GM12878 (cell line): ENCODE data around the gene CFAP65. TPM values are rescaled to one million over a fixed set of nuclear protein-coding genes. Genes with fewer than 3 reads are reported as not detected.

Source experiments
- ATAC-seq: fragments of 200-7000 bp; cut with Tn5 transposase; 3 replicates; pipeline ENCODE4 v1.9.1; 2020; ENCODE audit warnings: mild to moderate bottlenecking, moderate library complexity
- BruUV-seq: library from RNA; stranded (reverse); fragments of 400-500 nt; replicated peaks from 2 replicates; lab custom pipeline; 2021; lab: Mats Ljungman, UMichigan
- CTCF ChIA-PET: fragments of 300-600 bp; sonication (Branson Sonifier 250); formaldehyde crosslinking; extraction: SDS; loops from one replicate; lab custom pipeline; 2021; ENCODE audit warnings: inconsistent platforms; lab: Yijun Ruan, JAX
- POLR2A ChIA-PET: fragments of 350-600 bp; formaldehyde crosslinking; extraction: SDS; loops from one replicate; lab custom pipeline; 2021; ENCODE audit warnings: inconsistent platforms; lab: Charles Lee
- RAD21 ChIA-PET: fragments of 300-600 bp; sonication (Branson Sonifier 250); formaldehyde crosslinking; loops from one replicate; lab custom pipeline; 2023; ENCODE audit warnings: antibody characterized with exemption; ENCODE audit not compliant: unreplicated experiment; lab: Charles Lee
- SMC1A ChIA-PET: fragments of 300-600 bp; sonication (Branson Sonifier 250); formaldehyde crosslinking; loops from one replicate; lab custom pipeline; 2023; ENCODE audit not compliant: unreplicated experiment, uncharacterized antibody; lab: Charles Lee
- DNase-seq: peaks from one replicate; pipeline ENCODE4 v3.0.0-alpha.2; 2011; ENCODE audit warnings: low read depth, low spot score
- FAIRE-seq: peaks from 3 replicates; lab custom pipeline; 2011; peaks lifted over from hg19 to GRCh38; lab: Jason Lieb, UNC
- H2AFZ ChIP-seq: 2 replicates; pipeline ENCODE4 v1.6.0; 2011; ENCODE audit warnings: low read depth, low read length, control low read depth; ENCODE audit not compliant: control insufficient read depth
- H3K27ac ChIP-seq: 2 replicates; pipeline ENCODE4 v1.5.1; 2011; ENCODE audit warnings: control low read depth; ENCODE audit not compliant: control insufficient read depth, insufficient read depth
- H3K27me3 ChIP-seq, 2 experiments: replicated peaks in 1 of 2; 2 replicates each; pipeline versions ENCODE4 v1.6.0 to v1.6.1; 2011; ENCODE audit warnings: low read length in 1 of 2; ENCODE audit not compliant: control insufficient read depth in 2 of 2, insufficient read depth in 2 of 2
- H3K36me3 ChIP-seq, 2 experiments: 2 replicates each; pipeline ENCODE4 v1.5.1; 2011; ENCODE audit warnings: low read length in 1 of 2; ENCODE audit not compliant: control insufficient read depth in 2 of 2, insufficient read depth in 2 of 2
- H3K4me1 ChIP-seq: 2 replicates; pipeline ENCODE4 v1.6.1; 2011; ENCODE audit warnings: mild to moderate bottlenecking, low read length, moderate library complexity, mixed read lengths; ENCODE audit not compliant: control insufficient read depth, insufficient read depth
- H3K4me2 ChIP-seq: 2 replicates; pipeline ENCODE4 v1.6.0; 2011; ENCODE audit warnings: control low read depth; ENCODE audit not compliant: control insufficient read depth, insufficient read depth
- H3K4me3 ChIP-seq: fragments of 200-600 bp; sonication (generic); 2 replicates; pipeline ENCODE4 v1.5.1; 2016
- H3K79me2 ChIP-seq: 2 replicates; pipeline ENCODE4 v1.6.0; 2011; ENCODE audit warnings: low read length; ENCODE audit not compliant: control insufficient read depth, insufficient read depth
- H3K9ac ChIP-seq: 2 replicates; pipeline ENCODE4 v1.8.0; 2011; ENCODE audit warnings: low read length, control low read depth, mixed read lengths; ENCODE audit not compliant: control insufficient read depth, insufficient read depth
- H3K9me3 ChIP-seq: replicated peaks from 3 replicates; pipeline ENCODE4 v1.5.1; 2011; ENCODE audit warnings: mild to moderate bottlenecking, low read length; ENCODE audit not compliant: control insufficient read depth, insufficient read depth
- H4K20me1 ChIP-seq: 2 replicates; pipeline ENCODE4 v1.6.0; 2011; ENCODE audit not compliant: control insufficient read depth, insufficient read depth
- BHLHE40 ChIP-seq, 2 experiments: fragments of 450-650 bp in 1 of 2; IDR thresholded peaks; 2 replicates each; pipeline ENCODE4 v1.6.1; 2011 to 2017; ENCODE audit warnings: low read depth in 2 of 2, borderline replicate concordance in 1 of 2, improper control_type of control experiment in 1 of 2, low read length in 1 of 2, mild to moderate bottlenecking in 1 of 2
- CBFB ChIP-seq: IDR thresholded peaks from 2 replicates; pipeline ENCODE4 v1.6.1; 2016; ENCODE audit warnings: antibody characterized with exemption, low read depth
- CTCF ChIP-seq, 3 experiments: IDR thresholded peaks in 2 of 3; conservative IDR thresholded peaks in 1 of 3; 2 replicates each; pipeline ENCODE4 v1.5.1; 2011; ENCODE audit warnings: low read depth in 3 of 3, low read length in 3 of 3, mild to moderate bottlenecking in 3 of 3, control low read depth in 2 of 3, moderate library complexity in 2 of 3, inconsistent platforms in 1 of 3, mixed read lengths in 1 of 3; ENCODE audit not compliant: control insufficient read depth in 2 of 3, insufficient read depth in 1 of 3; ENCODE audit errors: extremely low read depth in 1 of 3
- EGR1 ChIP-seq, 2 experiments: IDR thresholded peaks; 1 replicate in 1 of 2; 2 replicates in 1 of 2; pipeline ENCODE4 v1.6.1; 2011 to 2012; ENCODE audit warnings: low read depth in 2 of 2, low read length in 2 of 2, borderline replicate concordance in 1 of 2, mild to moderate bottlenecking in 1 of 2, moderate library complexity in 1 of 2
- EZH2 ChIP-seq: IDR thresholded peaks from 2 replicates; pipeline ENCODE4 v1.6.1; 2012; ENCODE audit warnings: low read depth, mild to moderate bottlenecking, control low read depth, inconsistent platforms, low read length, borderline replicate concordance; ENCODE audit not compliant: control insufficient read depth
- FOXK2 ChIP-seq: fragments of 450-650 bp; IDR thresholded peaks from 2 replicates; pipeline ENCODE4 v1.6.1; 2017; ENCODE audit warnings: mild to moderate bottlenecking, moderate library complexity
- HCFC1 ChIP-seq: fragments of 150-350 bp; IDR thresholded peaks from 2 replicates; pipeline ENCODE4 v1.6.1; 2014; ENCODE audit warnings: low read length
- IRF4 ChIP-seq: IDR thresholded peaks from 2 replicates; pipeline ENCODE4 v1.6.1; 2011; ENCODE audit warnings: low read depth, low read length
- PML ChIP-seq: IDR thresholded peaks from 2 replicates; pipeline ENCODE4 v1.6.1; 2012; ENCODE audit warnings: low read length, inconsistent platforms
- POLR2AphosphoS2 ChIP-seq: IDR thresholded peaks from 2 replicates; pipeline ENCODE4 v1.6.1; 2011; ENCODE audit warnings: low read depth, mild to moderate bottlenecking, low read length, improper control_type of control experiment, moderate library complexity
- RUNX3 ChIP-seq: IDR thresholded peaks from 2 replicates; pipeline ENCODE4 v1.6.1; 2012; ENCODE audit warnings: low read length, inconsistent platforms
- WGBS: methylation state at CpG from one replicate; pipeline ENCODE4 v1.1.6; 2016; ENCODE audit warnings: low lambda C conversion rate; ENCODE audit not compliant: insufficient replicate concordance, insufficient coverage; ENCODE audit errors: missing lambda C conversion rate; 5-methylcytosine and 5-hydroxymethylcytosine counted together
- in situ Hi-C: fragments of 300-500 bp; cut with MboI; formaldehyde crosslinking; loops from 9 replicates; pipeline ENCODE4 v1.14.3; 2018; ENCODE audit warnings: mixed read lengths
- intact Hi-C: fragments of 100-400 bp; cut with micrococcal nuclease; formaldehyde crosslinking; loops from one replicate; pipeline ENCODE4 v1.14.2; 2022; ENCODE audit not compliant: unreplicated experiment
- polyA plus RNA-seq, 11 experiments: library from polyadenylated mRNA; depleted of rRNA in 4 of 11; unstranded in 6 of 11; stranded (reverse) in 5 of 11; fragments of >200 nt; fragmentation: Nextera tagmentation in 4 of 11; fragmentation: Illumina TruSeq in 1 of 11; extraction: Ambion mirVana in 4 of 11; extraction: Trizol in 1 of 11; gene quantifications; 1 replicate in 1 of 11; 2 replicates in 10 of 11; pipeline versions ENCODE4 v1.2.1 to v1.2.3, GENCODE V29; 2011 to 2016; ENCODE audit warnings: inconsistent platforms in 2 of 11, missing spikeins in 2 of 11, low read depth in 1 of 11
- total RNA-seq, 4 experiments: library from RNA; depleted of rRNA in 3 of 4; stranded (reverse); fragments of >200 nt in 3 of 4; fragmentation: Illumina TruSeq in 1 of 4; extraction: Trizol in 1 of 4; gene quantifications; 2 replicates each; pipeline versions ENCODE4 v1.2.1 to v1.2.3, GENCODE V29; 2013 to 2021
- TF ChIP-seq, protein P1 (sequence below): fragments of 450-650 bp; IDR thresholded peaks from 2 replicates; pipeline ENCODE4 v1.6.1; 2014; ENCODE audit warnings: mild to moderate bottlenecking
- TF ChIP-seq, protein P2 (sequence below): fragments of 450-650 bp; IDR thresholded peaks from 2 replicates; pipeline ENCODE4 v1.6.1; 2017; ENCODE audit warnings: mild to moderate bottlenecking, moderate library complexity
- TF ChIP-seq, protein P3 (sequence below): fragments of 450-650 bp; formaldehyde crosslinking; IDR thresholded peaks from 2 replicates; pipeline ENCODE4 v1.4.0; 2022; ENCODE audit warnings: mild to moderate bottlenecking, moderate library complexity

CFAP65 gene
- total and polyA plus RNA-seq, 10 of the 15 experiments (the other 5 are each of a cell fraction or from before 2014, with no cell fraction given): not detected

GRCh38 chr2:219079417-219079816, 38.1 kb upstream of the CFAP65 start:
- RAD21 ChIA-PET: interaction anchor here (2.1 kb wide), 1 partner anchor 40 kb away, joined by 4 read pairs; no protein-coding TSS in a partner anchor
- H3K27ac ChIP-seq: no peak overlapping the region
- H3K27me3 ChIP-seq: no peaks in the 10 kb centered on the region
- no peak for DNase-seq
- H3K4me1 ChIP-seq: peaks cover 6% of the 10 kb centered on the region
- SMC1A ChIA-PET: interaction anchor here (1.1 kb wide), 1 partner anchor 25 kb away, joined by 6 read pairs; no protein-coding TSS in a partner anchor
- WGBS: 75% methylated on average over 2 of the region's 2 CpGs
- no peaks in the 10 kb centered on the region for H3K9me3 ChIP-seq
- H3K4me2 ChIP-seq: no peak overlapping the region
- H3K4me3 ChIP-seq: no peak overlapping the region
- H4K20me1 ChIP-seq: no peaks in the 10 kb centered on the region
- peaks cover 0 to 5% of the 10 kb centered on the region in 2 experiments; a peak in 3 of 4 replicates for H3K36me3 ChIP-seq
- ATAC-seq: no peak
- BruUV-seq: no TSS peak
- no peak overlapping the region for H2AFZ ChIP-seq
- POLR2A ChIA-PET: no interaction called here
- in situ Hi-C loops (no loop called here), intact Hi-C loops (no loop called here)
- CTCF ChIA-PET: interaction anchor here (1.1 to 26.8 kb wide), 6 partner anchors 9 to 99 kb away, joined by 3 to 365 read pairs (median 6); no protein-coding TSS in a partner anchor
- FAIRE-seq: no peak
- H3K79me2 ChIP-seq: no peaks in the 10 kb centered on the region
- no peak overlapping the region for H3K9ac ChIP-seq
- TF ChIP-seq RUNX3 (no peak), FOXK2 (no peak), EGR1 (IDR thresholded peaks at IDR 0.05; ENCODE audit: borderline replicate concordance in 1 of 2, low read depth in 2 of 2, low read length in 2 of 2) (no peak), HCFC1 (no peak), CTCF (IDR thresholded peaks at IDR 0.05 in 2 of 3, conservative IDR thresholded peaks at IDR 0.05 in 1 of 3; ENCODE audit: control insufficient read depth in 2 of 3, extremely low read depth in 1 of 3, insufficient read depth in 1 of 3, low read depth in 3 of 3, low read length in 3 of 3) (no peak), EZH2 (no peak), POLR2AphosphoS2 (no peak), BHLHE40 (IDR thresholded peaks at IDR 0.05; ENCODE audit: borderline replicate concordance in 1 of 2, low read depth in 2 of 2, low read length in 1 of 2) (no peak), CBFB (no peak), PML (no peak), IRF4 (no peak)
- TF ChIP-seq, protein P1, sequence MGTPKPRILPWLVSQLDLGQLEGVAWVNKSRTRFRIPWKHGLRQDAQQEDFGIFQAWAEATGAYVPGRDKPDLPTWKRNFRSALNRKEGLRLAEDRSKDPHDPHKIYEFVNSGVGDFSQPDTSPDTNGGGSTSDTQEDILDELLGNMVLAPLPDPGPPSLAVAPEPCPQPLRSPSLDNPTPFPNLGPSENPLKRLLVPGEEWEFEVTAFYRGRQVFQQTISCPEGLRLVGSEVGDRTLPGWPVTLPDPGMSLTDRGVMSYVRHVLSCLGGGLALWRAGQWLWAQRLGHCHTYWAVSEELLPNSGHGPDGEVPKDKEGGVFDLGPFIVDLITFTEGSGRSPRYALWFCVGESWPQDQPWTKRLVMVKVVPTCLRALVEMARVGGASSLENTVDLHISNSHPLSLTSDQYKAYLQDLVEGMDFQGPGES: no peak
- TF ChIP-seq, protein P2, sequence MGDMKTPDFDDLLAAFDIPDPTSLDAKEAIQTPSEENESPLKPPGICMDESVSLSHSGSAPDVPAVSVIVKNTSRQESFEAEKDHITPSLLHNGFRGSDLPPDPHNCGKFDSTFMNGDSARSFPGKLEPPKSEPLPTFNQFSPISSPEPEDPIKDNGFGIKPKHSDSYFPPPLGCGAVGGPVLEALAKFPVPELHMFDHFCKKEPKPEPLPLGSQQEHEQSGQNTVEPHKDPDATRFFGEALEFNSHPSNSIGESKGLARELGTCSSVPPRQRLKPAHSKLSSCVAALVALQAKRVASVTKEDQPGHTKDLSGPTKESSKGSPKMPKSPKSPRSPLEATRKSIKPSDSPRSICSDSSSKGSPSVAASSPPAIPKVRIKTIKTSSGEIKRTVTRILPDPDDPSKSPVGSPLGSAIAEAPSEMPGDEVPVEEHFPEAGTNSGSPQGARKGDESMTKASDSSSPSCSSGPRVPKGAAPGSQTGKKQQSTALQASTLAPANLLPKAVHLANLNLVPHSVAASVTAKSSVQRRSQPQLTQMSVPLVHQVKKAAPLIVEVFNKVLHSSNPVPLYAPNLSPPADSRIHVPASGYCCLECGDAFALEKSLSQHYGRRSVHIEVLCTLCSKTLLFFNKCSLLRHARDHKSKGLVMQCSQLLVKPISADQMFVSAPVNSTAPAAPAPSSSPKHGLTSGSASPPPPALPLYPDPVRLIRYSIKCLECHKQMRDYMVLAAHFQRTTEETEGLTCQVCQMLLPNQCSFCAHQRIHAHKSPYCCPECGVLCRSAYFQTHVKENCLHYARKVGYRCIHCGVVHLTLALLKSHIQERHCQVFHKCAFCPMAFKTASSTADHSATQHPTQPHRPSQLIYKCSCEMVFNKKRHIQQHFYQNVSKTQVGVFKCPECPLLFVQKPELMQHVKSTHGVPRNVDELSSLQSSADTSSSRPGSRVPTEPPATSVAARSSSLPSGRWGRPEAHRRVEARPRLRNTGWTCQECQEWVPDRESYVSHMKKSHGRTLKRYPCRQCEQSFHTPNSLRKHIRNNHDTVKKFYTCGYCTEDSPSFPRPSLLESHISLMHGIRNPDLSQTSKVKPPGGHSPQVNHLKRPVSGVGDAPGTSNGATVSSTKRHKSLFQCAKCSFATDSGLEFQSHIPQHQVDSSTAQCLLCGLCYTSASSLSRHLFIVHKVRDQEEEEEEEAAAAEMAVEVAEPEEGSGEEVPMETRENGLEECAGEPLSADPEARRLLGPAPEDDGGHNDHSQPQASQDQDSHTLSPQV: no peak
- TF ChIP-seq, protein P3, sequence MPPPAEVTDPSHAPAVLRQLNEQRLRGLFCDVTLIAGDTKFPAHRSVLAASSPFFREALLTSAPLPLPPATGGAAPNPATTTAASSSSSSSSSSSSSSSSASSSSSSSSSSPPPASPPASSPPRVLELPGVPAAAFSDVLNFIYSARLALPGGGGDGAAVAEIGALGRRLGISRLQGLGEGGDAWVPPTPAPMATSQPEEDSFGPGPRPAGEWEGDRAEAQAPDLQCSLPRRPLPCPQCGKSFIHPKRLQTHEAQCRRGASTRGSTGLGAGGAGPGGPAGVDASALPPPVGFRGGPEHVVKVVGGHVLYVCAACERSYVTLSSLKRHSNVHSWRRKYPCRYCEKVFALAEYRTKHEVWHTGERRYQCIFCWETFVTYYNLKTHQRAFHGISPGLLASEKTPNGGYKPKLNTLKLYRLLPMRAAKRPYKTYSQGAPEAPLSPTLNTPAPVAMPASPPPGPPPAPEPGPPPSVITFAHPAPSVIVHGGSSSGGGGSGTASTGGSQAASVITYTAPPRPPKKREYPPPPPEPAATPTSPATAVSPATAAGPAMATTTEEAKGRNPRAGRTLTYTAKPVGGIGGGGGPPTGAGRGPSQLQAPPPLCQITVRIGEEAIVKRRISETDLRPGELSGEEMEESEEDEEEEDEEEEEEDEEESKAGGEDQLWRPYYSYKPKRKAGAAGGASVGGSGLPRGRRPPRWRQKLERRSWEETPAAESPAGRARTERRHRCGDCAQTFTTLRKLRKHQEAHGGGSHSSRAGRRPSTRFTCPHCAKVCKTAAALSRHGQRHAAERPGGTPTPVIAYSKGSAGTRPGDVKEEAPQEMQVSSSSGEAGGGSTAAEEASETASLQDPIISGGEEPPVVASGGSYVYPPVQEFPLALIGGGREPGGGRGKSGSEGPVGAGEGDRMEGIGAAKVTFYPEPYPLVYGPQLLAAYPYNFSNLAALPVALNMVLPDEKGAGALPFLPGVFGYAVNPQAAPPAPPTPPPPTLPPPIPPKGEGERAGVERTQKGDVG (CRISPR knock-in tag): no peak
